Rectal smooth muscle tissue (tissue), 1 donor: Measurements from ENCODE around the gene ABLIM1.

ENCODE experiments used
- H3K27ac ChIP-seq: one replicate; pipeline ENCODE4 v1.7.0; 2013; ENCODE audit warnings: low read depth, low read length, inconsistent platforms
- H3K27me3 ChIP-seq: one replicate; pipeline ENCODE4 v1.7.0; 2013; ENCODE audit warnings: low read length; ENCODE audit not compliant: control insufficient read depth, insufficient read depth
- H3K36me3 ChIP-seq: one replicate; pipeline ENCODE4 v1.7.0; 2013; ENCODE audit warnings: low read length; ENCODE audit not compliant: control insufficient read depth, insufficient read depth
- H3K4me1 ChIP-seq: one replicate; pipeline ENCODE4 v1.7.0; 2013; ENCODE audit warnings: low read length; ENCODE audit not compliant: control insufficient read depth, insufficient read depth
- H3K4me3 ChIP-seq: one replicate; pipeline ENCODE4 v1.7.0; 2013; ENCODE audit warnings: low read length
- H3K9ac ChIP-seq: one replicate; pipeline ENCODE4 v1.7.0; 2013; ENCODE audit warnings: low read length

Gene ABLIM1

GRCh38 chr10:114686013-114686412, 27.9 kb upstream of the ABLIM1 start:
- Histone ChIP-seq H3K9ac (no peak overlapping the region), H3K27ac (no peak overlapping the region), H3K27me3 (no peaks in the 10 kb centered on the region), H3K4me1 (peaks cover 8% of the 10 kb centered on the region), H3K4me3 (no peak overlapping the region), H3K36me3 (no peaks in the 10 kb centered on the region)

GRCh38 chr10:114685456-114685855, 27.4 kb upstream of the ABLIM1 start:
- no peaks in the 10 kb centered on the region for H3K27me3 ChIP-seq
- no peaks in the 10 kb centered on the region for H3K36me3 ChIP-seq
- H3K4me3 ChIP-seq: no peak overlapping the region
- peaks cover 8% of the 10 kb centered on the region for H3K4me1 ChIP-seq
- H3K27ac ChIP-seq: peak overlapping the region; percentile 62
- H3K9ac ChIP-seq: no peak overlapping the region

GRCh38 chr10:114684822-114685209, 26.7 kb upstream of the ABLIM1 start:
- no peak overlapping the region for H3K4me3 ChIP-seq
- no peaks in the 10 kb centered on the region for H3K27me3 ChIP-seq
- peak overlapping the region; percentile 62 for H3K27ac ChIP-seq
- H3K9ac ChIP-seq: no peak overlapping the region
- no peaks in the 10 kb centered on the region for H3K36me3 ChIP-seq
- peaks cover 8% of the 10 kb centered on the region for H3K4me1 ChIP-seq

- no peaks in the 10 kb centered on the region for H3K27me3 ChIP-seq
- H3K9ac ChIP-seq: no peak overlapping the region
- peak overlapping the region; percentile 25 for H3K4me3 ChIP-seq
- H3K36me3 ChIP-seq: no peaks in the 10 kb centered on the region
- peak overlapping the region; percentile 62 for H3K27ac ChIP-seq
- peaks cover 8% of the 10 kb centered on the region for H3K4me1 ChIP-seq
Observed at GRCh38 chr10:114684084-114684821, 26.2 kb upstream of the ABLIM1 start.

- no peak overlapping the region for H3K9ac ChIP-seq
- peak overlapping the region; percentile 62 for H3K27ac ChIP-seq
- H3K27me3 ChIP-seq: no peaks in the 10 kb centered on the region
- peaks cover 8% of the 10 kb centered on the region for H3K4me1 ChIP-seq
- peak overlapping the region; percentile 25 for H3K4me3 ChIP-seq
- H3K36me3 ChIP-seq: no peaks in the 10 kb centered on the region
Observed at GRCh38 chr10:114683593-114683992, 25.5 kb upstream of the ABLIM1 start.

- no peak overlapping the region for H3K9ac ChIP-seq
- H3K4me1 ChIP-seq: peaks cover 8% of the 10 kb centered on the region
- no peaks in the 10 kb centered on the region for H3K27me3 ChIP-seq
- H3K4me3 ChIP-seq: peak overlapping the region; percentile 25
- H3K27ac ChIP-seq: peak overlapping the region; percentile 62
- no peaks in the 10 kb centered on the region for H3K36me3 ChIP-seq
Observed at GRCh38 chr10:114683162-114683561, 25.1 kb upstream of the ABLIM1 start.

GRCh38 chr10:114682532-114682931, 24.5 kb upstream of the ABLIM1 start:
- Histone ChIP-seq H3K36me3 (no peaks in the 10 kb centered on the region), H3K27me3 (no peaks in the 10 kb centered on the region), H3K9ac (no peak overlapping the region), H3K27ac (no peak overlapping the region), H3K4me3 (no peak overlapping the region), H3K4me1 (peaks cover 8% of the 10 kb centered on the region)

GRCh38 chr10:114682121-114682520, 24.0 kb upstream of the ABLIM1 start:
- no peak overlapping the region for H3K27ac ChIP-seq
- no peak overlapping the region for H3K4me3 ChIP-seq
- no peak overlapping the region for H3K9ac ChIP-seq

GRCh38 chr10:114681542-114681941, 23.5 kb upstream of the ABLIM1 start:
- Histone ChIP-seq H3K4me3 (no peak overlapping the region), H3K27ac (no peak overlapping the region), H3K4me1 (peaks cover 8% of the 10 kb centered on the region), H3K9ac (no peak overlapping the region), H3K36me3 (no peaks in the 10 kb centered on the region), H3K27me3 (no peaks in the 10 kb centered on the region)

More at GRCh38 chr10:114682121-114682520, 24.0 kb upstream of the ABLIM1 start:
- Histone ChIP-seq H3K27me3 (no peaks in the 10 kb centered on the region), H3K4me1 (peaks cover 8% of the 10 kb centered on the region), H3K36me3 (no peaks in the 10 kb centered on the region)

GRCh38 chr10:114680543-114681117, 22.6 kb upstream of the ABLIM1 start:
- Histone ChIP-seq H3K4me1 (peaks cover 8% of the 10 kb centered on the region), H3K4me3 (no peak overlapping the region), H3K27me3 (no peaks in the 10 kb centered on the region), H3K27ac (no peak overlapping the region), H3K9ac (no peak overlapping the region), H3K36me3 (no peaks in the 10 kb centered on the region)

GRCh38 chr10:114679552-114679951, 21.5 kb upstream of the ABLIM1 start:
- no peak overlapping the region for H3K4me3 ChIP-seq
- no peaks in the 10 kb centered on the region for H3K36me3 ChIP-seq
- H3K27me3 ChIP-seq: no peaks in the 10 kb centered on the region
- no peak overlapping the region for H3K9ac ChIP-seq
- H3K27ac ChIP-seq: no peak overlapping the region
- peaks cover 2% of the 10 kb centered on the region for H3K4me1 ChIP-seq

GRCh38 chr10:114678820-114679219, 20.7 kb upstream of the ABLIM1 start:
- no peak overlapping the region for H3K27ac ChIP-seq
- no peak overlapping the region for H3K9ac ChIP-seq
- H3K4me1 ChIP-seq: peaks cover 2% of the 10 kb centered on the region
- no peaks in the 10 kb centered on the region for H3K36me3 ChIP-seq
- no peak overlapping the region for H3K4me3 ChIP-seq
- no peaks in the 10 kb centered on the region for H3K27me3 ChIP-seq

GRCh38 chr10:114678336-114678735, 20.3 kb upstream of the ABLIM1 start:
- Histone ChIP-seq H3K4me1 (peaks cover 2% of the 10 kb centered on the region), H3K27ac (no peak overlapping the region), H3K4me3 (no peak overlapping the region), H3K36me3 (no peaks in the 10 kb centered on the region), H3K9ac (no peak overlapping the region), H3K27me3 (no peaks in the 10 kb centered on the region)
